ENCODE measurements around the gene CD3D.

DNA sequence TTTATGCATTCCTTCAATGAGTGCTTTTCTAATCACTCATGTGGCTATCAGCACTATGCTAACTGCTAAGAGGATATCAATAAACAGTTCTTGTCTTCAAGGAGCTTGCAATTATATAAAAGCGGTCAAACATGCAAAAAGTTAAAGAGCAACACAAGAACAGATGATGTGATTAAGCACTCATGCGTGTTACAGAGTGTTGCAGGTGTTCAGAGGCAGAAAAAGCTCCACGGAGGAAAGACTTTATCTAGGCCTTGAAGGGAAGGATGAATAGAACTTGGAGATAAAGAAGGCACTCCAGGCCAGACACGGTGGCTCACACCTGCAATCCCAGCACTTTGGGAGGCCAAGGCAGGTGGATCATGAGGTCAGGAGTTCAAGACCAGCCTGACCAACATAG, 24.4 kb downstream of the CD3D start:
- TF ChIP-seq CTCF (IDR thresholded peaks at IDR 0.05; ENCODE audit: poor library complexity, severe bottlenecking) (no peak), SMC3 (conservative IDR thresholded peaks at IDR 0.05; ENCODE audit: poor library complexity) (no peak), TAF1 (IDR thresholded peaks at IDR 0.05; ENCODE audit: low read depth) (no peak), POLR2AphosphoS5 (IDR thresholded peaks at IDR 0.05) (no peak), RAD21 (conservative IDR thresholded peaks at IDR 0.05) (no peak), EP300 (conservative IDR thresholded peaks at IDR 0.05; ENCODE audit: poor library complexity, severe bottlenecking) (no peak)
- TF ChIP-seq, protein P1, sequence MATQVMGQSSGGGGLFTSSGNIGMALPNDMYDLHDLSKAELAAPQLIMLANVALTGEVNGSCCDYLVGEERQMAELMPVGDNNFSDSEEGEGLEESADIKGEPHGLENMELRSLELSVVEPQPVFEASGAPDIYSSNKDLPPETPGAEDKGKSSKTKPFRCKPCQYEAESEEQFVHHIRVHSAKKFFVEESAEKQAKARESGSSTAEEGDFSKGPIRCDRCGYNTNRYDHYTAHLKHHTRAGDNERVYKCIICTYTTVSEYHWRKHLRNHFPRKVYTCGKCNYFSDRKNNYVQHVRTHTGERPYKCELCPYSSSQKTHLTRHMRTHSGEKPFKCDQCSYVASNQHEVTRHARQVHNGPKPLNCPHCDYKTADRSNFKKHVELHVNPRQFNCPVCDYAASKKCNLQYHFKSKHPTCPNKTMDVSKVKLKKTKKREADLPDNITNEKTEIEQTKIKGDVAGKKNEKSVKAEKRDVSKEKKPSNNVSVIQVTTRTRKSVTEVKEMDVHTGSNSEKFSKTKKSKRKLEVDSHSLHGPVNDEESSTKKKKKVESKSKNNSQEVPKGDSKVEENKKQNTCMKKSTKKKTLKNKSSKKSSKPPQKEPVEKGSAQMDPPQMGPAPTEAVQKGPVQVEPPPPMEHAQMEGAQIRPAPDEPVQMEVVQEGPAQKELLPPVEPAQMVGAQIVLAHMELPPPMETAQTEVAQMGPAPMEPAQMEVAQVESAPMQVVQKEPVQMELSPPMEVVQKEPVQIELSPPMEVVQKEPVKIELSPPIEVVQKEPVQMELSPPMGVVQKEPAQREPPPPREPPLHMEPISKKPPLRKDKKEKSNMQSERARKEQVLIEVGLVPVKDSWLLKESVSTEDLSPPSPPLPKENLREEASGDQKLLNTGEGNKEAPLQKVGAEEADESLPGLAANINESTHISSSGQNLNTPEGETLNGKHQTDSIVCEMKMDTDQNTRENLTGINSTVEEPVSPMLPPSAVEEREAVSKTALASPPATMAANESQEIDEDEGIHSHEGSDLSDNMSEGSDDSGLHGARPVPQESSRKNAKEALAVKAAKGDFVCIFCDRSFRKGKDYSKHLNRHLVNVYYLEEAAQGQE (IDR thresholded peaks at IDR 0.05; ENCODE audit: borderline replicate concordance) = no peak
